GM13977 (cell line): ENCODE data around the gene THSD8.
"Not testable (repeated sequence)": the region's sequence is repeated elsewhere in the genome, so short reads cannot be mapped to it uniquely, and the experiment has no call there.

ENCODE experiments used
- DNase-seq: peaks from one replicate; pipeline ENCODE4 v3.0.0; 2012; ENCODE audit warnings: low spot score
- CTCF ChIP-seq: IDR thresholded peaks from 2 replicates; pipeline ENCODE4 v1.5.1; 2012; ENCODE audit warnings: mild to moderate bottlenecking, control low read depth; ENCODE audit not compliant: insufficient read depth; ENCODE audit errors: extremely low read depth, missing control alignments
- in situ Hi-C: fragments of 300-500 bp; cut with MboI; formaldehyde crosslinking; loops from one replicate; pipeline ENCODE4 v1.12.0; 2022; ENCODE audit warnings: low sequenced_read_pairs, low pct_unique_long_range_greater_than_20kb, mixed read lengths, inconsistent platforms; ENCODE audit not compliant: unreplicated experiment

THSD8 gene

GRCh38 chr19:12842511-12842910, 40.6 kb downstream of the THSD8 start:
- in situ Hi-C loops: loop anchor here (10.0 kb wide), 1 partner anchor 78 kb away; no protein-coding TSS in a partner anchor
- TF ChIP-seq CTCF: no peak
- DNase-seq: no peak

- in situ Hi-C loops: loop anchor here (10.0 kb wide), 1 partner anchor 79 kb away; no protein-coding TSS in a partner anchor
- no peak for TF ChIP-seq CTCF
- DNase-seq: no peak
These were observed 41.5 kb downstream of the THSD8 start for GRCh38 chr19:12843328-12843727.

GRCh38 chr19:12843999-12844732, 42.3 kb downstream of the THSD8 start:
- in situ Hi-C loops: loop anchor here (10.0 kb wide), 1 partner anchor 79 kb away; no protein-coding TSS in a partner anchor
- no peak for DNase-seq
- no peak for TF ChIP-seq CTCF

- not testable (repeated sequence) for DNase-seq
- in situ Hi-C loops: loop anchor here (10.0 kb wide), 1 partner anchor 82 kb away; no protein-coding TSS in a partner anchor
These were observed 44.7 kb downstream of the THSD8 start for GRCh38 chr19:12846613-12847012.

- in situ Hi-C loops: loop anchor here (10.0 kb wide), 1 partner anchor 83 kb away; no protein-coding TSS in a partner anchor
- DNase-seq: peak; percentile 93
- TF ChIP-seq CTCF: peak; percentile 100
These were observed 45.6 kb downstream of the THSD8 start for GRCh38 chr19:12847159-12848139.
